GM12878 (cell line): ENCODE data around the gene ANKRD6.

ENCODE experiments used
- CTCF ChIP-seq, 3 experiments: IDR thresholded peaks in 2 of 3; conservative IDR thresholded peaks in 1 of 3; 2 replicates each; pipeline ENCODE4 v1.5.1; 2011; ENCODE audit warnings: low read depth in 3 of 3, low read length in 3 of 3, mild to moderate bottlenecking in 3 of 3, control low read depth in 2 of 3, moderate library complexity in 2 of 3, inconsistent platforms in 1 of 3, mixed read lengths in 1 of 3; ENCODE audit not compliant: control insufficient read depth in 2 of 3, insufficient read depth in 1 of 3; ENCODE audit errors: extremely low read depth in 1 of 3
- EP300 ChIP-seq, 2 experiments: fragments of 150-350 bp in 1 of 2; IDR thresholded peaks; 2 replicates each; pipeline ENCODE4 v1.6.1; 2011 to 2012; ENCODE audit warnings: low read depth in 2 of 2, low read length in 2 of 2, borderline replicate concordance in 1 of 2, improper control_type of control experiment in 1 of 2, inconsistent platforms in 1 of 2; ENCODE audit not compliant: control insufficient read depth in 1 of 2
- ESRRA ChIP-seq: IDR thresholded peaks from 2 replicates; pipeline ENCODE4 v1.6.1; 2012; ENCODE audit warnings: mild to moderate bottlenecking, low read length, improper control_type of control experiment
- EZH2 ChIP-seq: IDR thresholded peaks from 2 replicates; pipeline ENCODE4 v1.6.1; 2012; ENCODE audit warnings: low read depth, mild to moderate bottlenecking, control low read depth, inconsistent platforms, low read length, borderline replicate concordance; ENCODE audit not compliant: control insufficient read depth
- FOXM1 ChIP-seq: IDR thresholded peaks from 2 replicates; pipeline ENCODE4 v1.6.1; 2012; ENCODE audit warnings: low read depth, mild to moderate bottlenecking, inconsistent platforms, low read length, moderate library complexity
- JUND ChIP-seq: IDR thresholded peaks from 2 replicates; pipeline ENCODE4 v1.6.1; 2012; ENCODE audit warnings: low read depth, mild to moderate bottlenecking, low read length, improper control_type of control experiment, moderate library complexity
- NBN ChIP-seq: fragments of 450-650 bp; IDR thresholded peaks from 2 replicates; pipeline ENCODE4 v1.6.1; 2016
- POLR2A ChIP-seq: IDR thresholded peaks from 2 replicates; pipeline ENCODE4 v1.6.1; 2011; ENCODE audit warnings: low read depth, mild to moderate bottlenecking, low read length
- POLR2AphosphoS5 ChIP-seq: IDR thresholded peaks from 2 replicates; pipeline ENCODE4 v1.6.1; 2011; ENCODE audit warnings: mild to moderate bottlenecking, low read length, inconsistent platforms
- PRDM15 ChIP-seq: fragments of 450-650 bp; formaldehyde crosslinking; IDR thresholded peaks from 2 replicates; pipeline ENCODE4 v1.4.0; 2020; ENCODE audit warnings: mild to moderate bottlenecking, moderate library complexity
- SMC3 ChIP-seq: IDR thresholded peaks from 2 replicates; pipeline ENCODE4 v1.6.1; 2011; ENCODE audit warnings: low read length, improper control_type of control experiment, borderline replicate concordance
- USF2 ChIP-seq: IDR thresholded peaks from 2 replicates; pipeline ENCODE4 v1.6.1; 2011; ENCODE audit warnings: low read depth, low read length, improper control_type of control experiment, borderline replicate concordance
- YY1 ChIP-seq: IDR thresholded peaks from 2 replicates; pipeline ENCODE4 v1.6.1; 2011; ENCODE audit warnings: low read depth, mild to moderate bottlenecking, low read length
- ZBTB11 ChIP-seq: fragments of 450-650 bp; formaldehyde crosslinking; IDR thresholded peaks from 2 replicates; pipeline ENCODE4 v1.5.0; 2022; ENCODE audit warnings: mild to moderate bottlenecking, missing genetic modification characterization

GRCh38 chr6:89566930-89567629 is 134.1 kb downstream of the ANKRD6 start:
- TF ChIP-seq POLR2A = no peak
- no peak for TF ChIP-seq EZH2
- TF ChIP-seq CTCF (IDR thresholded peaks at IDR 0.05 in 2 of 3, conservative IDR thresholded peaks at IDR 0.05 in 1 of 3; ENCODE audit: control insufficient read depth in 2 of 3, extremely low read depth in 1 of 3, insufficient read depth in 1 of 3, low read depth in 3 of 3, low read length in 3 of 3) = no peak
- TF ChIP-seq JUND = no peak
- no peak for TF ChIP-seq ZBTB11 (CRISPR knock-in tag)
- TF ChIP-seq PRDM15 (CRISPR knock-in tag) = no peak
- TF ChIP-seq YY1 = no peak
- TF ChIP-seq EP300 (IDR thresholded peaks at IDR 0.05; ENCODE audit: borderline replicate concordance in 1 of 2, control insufficient read depth in 1 of 2, low read depth in 2 of 2, low read length in 2 of 2) = no peak
- no peak for TF ChIP-seq ESRRA
- TF ChIP-seq POLR2AphosphoS5 = no peak
- no peak for TF ChIP-seq NBN
- no peak for TF ChIP-seq SMC3
- no peak for TF ChIP-seq FOXM1
- no peak for TF ChIP-seq USF2
